Frontal cortex (tissue), 4 donors: ENCODE data around the gene DUSP5. TPM values are rescaled to one million over a fixed set of nuclear protein-coding genes. Genes with fewer than 3 reads are reported as not detected.
"Not testable (repeated sequence)": the region's sequence is repeated elsewhere in the genome, so short reads cannot be mapped to it uniquely, and the experiment has no call there.

ENCODE experiments used
- DNase-seq, 2 donors: peaks; one replicate each; pipeline ENCODE4 v3.0.0; 2012; ENCODE audit warnings: low spot score in 2 of 2
- FAIRE-seq: peaks from 2 replicates; lab custom pipeline; 2012; peaks lifted over from hg19 to GRCh38; lab: Jason Lieb, UNC
- total RNA-seq: library from RNA; depleted of rRNA; stranded (reverse); fragments of >200 nt; gene quantifications from one replicate; pipeline ENCODE4 v1.2.3, GENCODE V29; 2014
- donor health status: control.
- donor health status: control.
- donor health status: control.

DUSP5 gene
- total RNA-seq, 1 donor from 2014 or later, result 2.0 TPM

GRCh38 chr10:110510730-110511129 lies 13.0 kb downstream of the DUSP5 start:
- no peak for DNase-seq
- no peak for FAIRE-seq

DNA sequence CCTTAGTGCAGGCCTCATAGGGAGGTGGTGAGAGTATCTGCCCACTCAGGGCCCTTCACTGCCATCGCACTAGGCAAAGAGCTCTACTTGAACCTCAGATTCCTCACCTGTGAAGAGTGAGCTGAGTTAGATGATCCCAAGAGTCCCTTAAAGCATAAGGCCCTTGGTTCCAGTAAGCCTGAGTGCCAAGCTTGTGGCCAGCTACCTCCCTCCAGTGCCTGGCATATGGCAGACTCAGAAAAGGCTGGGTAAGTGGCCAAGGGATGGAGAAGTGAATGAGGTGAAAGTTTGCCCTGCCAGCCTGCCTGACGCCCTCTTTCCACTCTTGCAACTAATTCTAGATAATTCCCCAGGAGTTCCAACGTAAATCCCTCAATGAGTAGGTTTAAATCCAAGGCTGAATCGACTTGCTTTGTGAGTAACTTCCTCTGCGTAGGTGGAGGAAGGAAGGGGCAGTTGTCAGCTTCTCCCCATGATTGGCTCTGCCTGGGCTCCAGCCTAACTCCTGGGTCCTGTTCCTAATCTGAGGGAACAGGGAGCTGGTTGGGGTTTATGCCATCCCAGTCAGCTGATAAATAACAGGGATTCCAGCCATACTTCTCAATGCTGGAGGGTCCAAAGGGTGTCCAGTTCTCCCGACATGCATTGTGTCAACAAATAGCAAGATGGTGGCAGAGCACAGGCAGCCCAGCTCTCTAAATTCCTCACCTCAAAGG lies 14.2 kb downstream of the DUSP5 start:
- DNase-seq, result no peak
- FAIRE-seq, result no peak

GRCh38 chr10:110512461-110513187 lies 14.9 kb downstream of the DUSP5 start:
- no peak for DNase-seq
- FAIRE-seq, result no peak

- FAIRE-seq, result no peak
- DNase-seq, result no peak
These were observed 16.2 kb downstream of the DUSP5 start for GRCh38 chr10:110513949-110514348.

- DNase-seq (no peak), FAIRE-seq (no peak)
These were observed 17.1 kb downstream of the DUSP5 start for GRCh38 chr10:110514848-110515247.

DNA sequence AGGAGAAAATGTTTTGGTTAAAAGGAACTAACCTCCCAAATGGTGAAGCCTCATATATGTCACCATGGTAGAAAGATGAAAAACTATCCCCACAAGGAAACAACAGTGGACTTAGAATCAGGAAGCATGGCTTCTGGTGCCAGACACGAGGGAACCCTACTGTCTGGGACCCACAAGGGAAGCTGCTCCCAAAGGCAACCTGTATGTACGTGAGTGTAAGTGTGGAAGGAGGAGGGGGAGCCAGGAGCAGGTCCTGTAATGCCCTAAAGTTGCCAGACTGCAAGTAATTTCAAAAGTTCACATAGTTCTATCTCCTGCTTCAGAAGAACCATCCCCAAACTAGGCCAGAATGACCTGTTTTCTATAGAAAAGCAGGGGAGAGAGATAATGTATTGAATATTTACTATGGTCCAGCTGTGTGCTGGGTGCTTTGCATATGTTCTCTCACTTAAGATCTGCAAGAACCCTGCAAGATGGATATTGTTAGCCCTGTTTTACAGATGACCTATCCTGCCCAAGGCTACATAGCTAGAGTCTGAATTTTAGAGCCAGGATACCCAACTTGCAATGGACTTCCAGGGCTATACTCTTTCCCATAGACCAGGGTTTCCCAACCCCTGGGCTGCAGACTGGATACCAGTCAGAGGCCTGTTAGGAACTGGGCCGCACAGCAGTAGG lies 19.2 kb downstream of the DUSP5 start:
- DNase-seq (no peak), FAIRE-seq (no peak)

DNA sequence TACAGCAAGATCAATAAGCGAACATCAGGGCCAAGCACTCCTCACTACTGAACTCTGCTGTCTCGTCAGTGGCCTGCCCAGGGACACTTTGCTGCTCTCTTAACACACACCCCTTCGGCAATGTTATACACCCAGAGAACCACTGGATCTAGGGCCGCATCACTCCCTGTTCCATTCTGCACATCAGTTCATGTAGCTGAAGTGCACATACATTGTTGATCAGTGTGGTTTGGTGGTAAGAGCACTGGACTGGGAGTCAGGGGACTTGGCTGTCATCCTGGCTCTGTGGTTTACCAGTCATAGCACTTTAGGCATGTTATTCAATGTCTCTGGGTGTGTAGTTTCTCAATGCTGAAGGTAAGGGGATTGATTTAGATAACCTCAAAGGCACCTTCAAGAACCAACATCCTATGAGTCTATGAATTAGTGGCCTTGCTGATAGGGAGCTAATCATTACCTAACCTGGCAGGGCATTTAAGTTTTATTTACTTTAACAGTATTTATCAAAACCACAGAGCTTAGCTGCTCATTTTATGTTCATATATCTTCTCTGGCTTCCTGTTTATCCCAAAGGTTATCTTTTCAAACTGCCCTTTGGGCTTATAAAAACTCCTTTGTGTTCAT lies 24.8 kb downstream of the DUSP5 start:
- DNase-seq (no peak), FAIRE-seq (no peak)

GRCh38 chr10:110523736-110524135 lies 26.0 kb downstream of the DUSP5 start:
- no peak for DNase-seq
- FAIRE-seq, result no peak

GRCh38 chr10:110524179-110524858 lies 26.6 kb downstream of the DUSP5 start:
- no peak for DNase-seq
- no peak for FAIRE-seq

DNA sequence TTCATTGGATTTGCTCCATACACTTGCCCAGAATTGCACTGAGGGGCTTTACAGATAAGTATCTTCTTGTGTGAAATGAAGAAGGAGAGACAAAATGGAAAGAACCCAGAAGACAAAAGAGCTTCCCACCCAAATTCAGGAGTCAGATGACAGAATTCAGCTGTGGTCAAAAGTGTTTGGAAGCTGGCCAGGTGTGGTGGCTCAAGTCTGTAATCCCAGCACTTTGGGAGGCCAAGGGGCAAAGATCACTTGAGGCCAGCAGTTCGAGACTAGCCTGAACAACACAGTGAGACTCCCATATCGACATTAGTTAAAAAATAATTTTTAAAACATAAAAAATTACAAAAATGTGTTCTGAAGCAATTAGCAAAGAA lies 27.1 kb downstream of the DUSP5 start:
- FAIRE-seq, result no peak
- DNase-seq, result no peak

- DNase-seq (no peak), FAIRE-seq (no peak)
These were observed 27.9 kb downstream of the DUSP5 start for GRCh38 chr10:110525349-110526260.

GRCh38 chr10:110527731-110528171 lies 30.0 kb downstream of the DUSP5 start:
- DNase-seq (no peak), FAIRE-seq (no peak)

- FAIRE-seq (no peak), DNase-seq (no peak)
These were observed 30.7 kb downstream of the DUSP5 start for GRCh38 chr10:110528224-110528996.

- DNase-seq, FAIRE-seq: not testable (repeated sequence)
These were observed 31.4 kb downstream of the DUSP5 start for GRCh38 chr10:110528997-110529524.

- DNase-seq (no peak), FAIRE-seq (no peak)
These were observed 31.9 kb downstream of the DUSP5 start for GRCh38 chr10:110529596-110530011.

DNA sequence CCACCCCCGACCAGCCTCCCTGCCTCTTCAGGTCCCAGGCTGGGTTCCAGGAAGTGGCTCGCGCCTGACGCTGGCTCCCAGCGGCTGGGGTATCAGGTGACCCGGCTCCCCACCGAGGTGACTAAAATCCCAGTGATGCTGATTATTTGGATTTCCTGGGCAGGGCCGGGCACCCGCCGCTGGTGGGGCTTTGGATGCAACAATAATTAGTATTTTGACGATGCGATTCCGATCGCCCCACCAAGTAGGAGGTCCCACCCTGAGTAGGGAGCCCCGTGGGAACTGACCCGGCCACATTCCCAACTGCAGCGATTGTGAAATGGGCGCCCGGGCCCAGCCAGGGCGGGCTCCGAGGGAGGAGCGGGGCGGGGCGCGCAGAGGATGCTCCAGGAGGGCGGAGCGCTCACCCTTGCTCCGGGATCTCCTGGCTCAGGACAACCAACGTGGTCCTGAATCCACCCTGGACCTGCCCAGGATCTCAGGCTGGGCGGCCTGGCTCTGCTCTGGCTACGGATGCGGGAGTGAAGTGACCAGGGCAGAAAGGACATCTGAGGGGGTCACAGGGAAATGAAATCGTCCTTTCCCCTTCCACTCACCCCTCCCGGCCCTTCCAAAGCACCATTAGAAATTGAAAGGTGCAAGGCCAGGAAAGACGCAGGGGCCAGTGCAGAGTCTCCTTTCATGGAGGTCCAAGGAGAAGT lies 32.6 kb downstream of the DUSP5 start:
- DNase-seq (peak in 1 of 2 donors; percentile 39), FAIRE-seq (no peak)

GRCh38 chr10:110531687-110532086 lies 34.0 kb downstream of the DUSP5 start:
- DNase-seq, result no peak
- FAIRE-seq, result no peak
